ENCODE data around the gene NARS2. TPM values are rescaled to one million over a fixed set of nuclear protein-coding genes. Genes with fewer than 3 reads are reported as not detected.
"Not testable (repeated sequence)": the region's sequence is repeated elsewhere in the genome, so short reads cannot be mapped to it uniquely, and the experiment has no call there.

Gene NARS2, protein sequence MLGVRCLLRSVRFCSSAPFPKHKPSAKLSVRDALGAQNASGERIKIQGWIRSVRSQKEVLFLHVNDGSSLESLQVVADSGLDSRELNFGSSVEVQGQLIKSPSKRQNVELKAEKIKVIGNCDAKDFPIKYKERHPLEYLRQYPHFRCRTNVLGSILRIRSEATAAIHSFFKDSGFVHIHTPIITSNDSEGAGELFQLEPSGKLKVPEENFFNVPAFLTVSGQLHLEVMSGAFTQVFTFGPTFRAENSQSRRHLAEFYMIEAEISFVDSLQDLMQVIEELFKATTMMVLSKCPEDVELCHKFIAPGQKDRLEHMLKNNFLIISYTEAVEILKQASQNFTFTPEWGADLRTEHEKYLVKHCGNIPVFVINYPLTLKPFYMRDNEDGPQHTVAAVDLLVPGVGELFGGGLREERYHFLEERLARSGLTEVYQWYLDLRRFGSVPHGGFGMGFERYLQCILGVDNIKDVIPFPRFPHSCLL
- total RNA-seq (2014; rRNA removed; shearing (Covaris generic)) = 17.4 and 23.4 TPM in 2 replicates

DNA sequence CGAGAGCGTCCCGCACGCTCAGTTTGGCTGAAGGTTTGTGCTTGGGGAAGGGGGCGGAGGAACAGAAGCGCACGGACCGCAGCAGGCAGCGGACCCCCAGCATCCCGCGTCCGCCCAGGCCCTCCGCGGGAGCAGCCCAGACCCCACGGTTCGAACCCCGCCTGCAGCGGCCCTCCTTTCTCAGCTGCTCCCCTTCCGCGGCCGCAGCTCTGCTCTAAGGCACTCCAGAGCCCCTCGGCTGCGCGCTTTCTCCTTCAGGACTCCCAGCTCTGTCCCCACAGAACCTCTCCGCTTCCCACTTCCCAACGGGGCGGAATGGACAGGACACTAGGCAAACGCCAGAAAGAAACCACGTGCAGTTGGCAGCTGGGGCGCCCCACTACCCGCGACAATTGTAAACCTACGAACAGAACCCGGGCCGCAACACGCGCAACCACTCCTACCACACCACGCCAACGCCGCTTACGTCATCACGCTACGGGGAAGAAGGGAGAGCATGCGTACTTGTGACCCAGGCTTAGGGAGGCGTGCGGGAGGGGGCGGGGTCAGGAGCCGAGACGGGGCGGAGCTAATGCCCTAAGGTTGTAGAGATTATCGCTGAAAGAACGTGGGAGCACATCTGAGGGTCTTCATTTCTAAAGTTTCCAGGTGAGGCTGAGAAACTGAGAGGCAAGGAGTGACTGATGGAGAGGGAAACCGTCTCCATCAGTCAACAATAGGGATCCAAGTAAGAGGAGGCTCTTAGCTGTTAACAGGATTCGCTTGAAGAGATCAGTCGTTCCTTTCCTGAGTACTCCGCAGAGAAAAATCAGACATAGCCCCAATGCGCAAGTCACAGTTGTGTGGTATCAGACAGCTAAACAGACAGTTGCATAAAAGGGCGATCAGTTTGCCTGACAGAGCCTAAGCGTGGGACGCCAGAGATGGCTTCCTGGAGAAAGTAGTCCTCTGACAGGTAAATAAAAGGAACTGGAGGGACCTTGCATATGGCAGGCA lies at the start of gene NARS2:
TSS of gene NARS2 (minus strand) at position 479 of the 996 bp plus-strand sequence. CDS start at position 103, 376 bp downstream.
- DNase-seq (ENCODE audit: low read depth) = peak; percentile 97

DNA sequence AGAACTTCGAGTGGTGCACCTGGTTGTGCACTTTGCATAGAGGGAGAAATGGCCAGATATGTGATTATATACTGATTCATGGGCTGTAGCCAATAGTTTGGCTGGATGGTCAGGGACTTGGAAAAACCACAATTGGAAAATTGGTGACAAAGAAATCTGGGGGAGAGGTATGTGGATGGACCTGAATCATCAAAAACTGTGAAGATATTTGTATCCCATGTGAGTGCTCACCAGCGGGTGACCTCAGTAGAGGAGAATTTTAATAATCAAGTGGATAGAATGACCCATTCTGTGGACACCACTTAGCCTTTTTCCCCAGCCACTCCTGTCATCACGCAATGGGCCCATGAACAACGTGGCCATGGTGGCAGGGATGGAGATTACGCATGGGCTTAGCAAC lies 48.0 kb upstream of the NARS2 start:
- DNase-seq (ENCODE audit: low read depth) = peak; percentile 74

DNA sequence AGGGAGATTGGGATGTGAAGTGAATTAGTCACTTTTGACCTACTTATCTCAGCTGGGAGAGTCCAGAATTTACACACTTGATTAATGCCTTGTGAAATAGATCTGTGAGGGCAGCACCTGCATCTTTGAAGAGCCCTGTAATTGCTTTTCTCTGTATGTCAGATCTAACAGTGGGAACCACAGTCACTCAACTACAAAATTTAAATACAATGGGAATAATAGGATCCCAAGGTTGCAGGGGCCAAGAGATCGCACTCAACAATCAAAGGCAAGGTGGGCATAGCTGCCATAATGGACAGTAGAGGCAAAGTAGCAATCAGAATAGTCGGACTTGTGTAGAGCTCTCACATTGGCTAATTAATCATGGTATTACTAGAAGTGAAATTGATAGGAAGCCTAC lies 45.5 kb upstream of the NARS2 start:
- DNase-seq (ENCODE audit: low read depth) = no peak

DNA sequence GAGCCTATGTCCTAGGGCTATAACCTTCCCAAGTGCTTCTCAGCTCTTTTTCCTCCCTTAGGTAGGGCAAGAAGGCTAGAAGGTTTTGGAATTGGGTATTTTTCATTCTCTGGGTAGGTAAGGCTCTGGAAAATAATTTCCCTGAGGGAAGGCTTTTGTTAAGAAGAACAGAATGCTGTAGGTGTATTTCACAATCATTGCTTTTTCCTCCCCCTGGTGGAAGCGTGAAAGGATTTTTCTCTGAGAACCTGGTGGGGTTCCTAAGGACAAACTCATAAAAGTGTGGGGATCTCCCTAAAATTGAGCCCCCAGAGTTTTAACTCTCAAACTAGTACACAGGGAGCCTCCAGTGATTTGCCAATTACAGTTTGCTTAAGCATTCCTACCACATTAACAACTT lies 41.1 kb upstream of the NARS2 start:
- no peak for DNase-seq (ENCODE audit: low read depth)

DNA sequence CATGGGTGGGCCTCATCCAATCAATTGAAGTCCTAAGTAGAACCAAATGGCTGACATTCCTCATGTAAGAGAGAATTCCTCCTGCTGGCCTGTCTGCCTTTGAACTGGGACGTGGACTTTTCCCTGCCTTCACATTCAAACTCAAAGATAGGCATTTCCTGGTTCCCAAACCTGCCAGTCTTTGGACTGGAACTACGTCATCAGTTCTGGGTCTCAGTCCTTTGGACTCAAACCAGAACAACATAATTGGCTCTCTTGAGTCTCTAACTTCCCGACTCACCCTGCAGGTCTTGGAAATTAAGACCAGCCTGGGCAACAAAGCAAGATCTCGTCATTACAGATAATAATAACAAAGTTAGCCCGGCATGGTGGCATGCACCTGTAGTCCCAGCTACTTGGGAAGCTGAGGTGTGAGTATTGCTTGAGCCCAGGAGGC lies 38.7 kb upstream of the NARS2 start:
- DNase-seq (ENCODE audit: low read depth) = no peak

DNA sequence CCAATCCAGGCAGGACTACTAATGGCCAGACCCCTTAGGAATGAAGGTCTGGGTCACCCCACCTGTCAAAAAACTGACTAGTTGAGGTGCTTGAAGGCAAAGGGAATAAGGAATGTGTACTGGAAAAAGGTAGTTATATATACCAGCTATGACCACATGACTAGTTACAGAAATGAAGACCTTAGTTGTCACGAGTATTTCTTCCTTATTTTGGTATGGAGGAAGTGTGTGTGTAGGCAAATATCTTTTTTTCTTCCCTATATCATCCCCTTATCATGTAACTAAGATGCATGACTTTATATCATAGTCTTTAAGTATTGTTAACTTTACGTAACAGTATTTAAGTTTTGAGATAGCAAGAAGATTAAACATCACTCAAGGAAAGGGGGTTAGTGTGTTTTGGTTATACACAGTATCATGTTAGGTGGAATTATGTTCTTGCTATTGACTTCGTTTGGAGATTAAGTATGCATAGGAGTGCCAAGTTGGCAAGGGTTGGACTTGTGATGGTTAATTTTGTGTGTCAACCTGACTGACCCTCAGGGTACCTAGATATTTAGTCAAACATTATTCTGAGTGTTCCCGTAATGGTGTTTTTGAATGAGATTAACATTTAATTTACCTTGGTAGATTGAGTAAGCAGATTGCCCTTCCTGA lies 38.2 kb upstream of the NARS2 start:
- DNase-seq (ENCODE audit: low read depth) = no peak

DNA sequence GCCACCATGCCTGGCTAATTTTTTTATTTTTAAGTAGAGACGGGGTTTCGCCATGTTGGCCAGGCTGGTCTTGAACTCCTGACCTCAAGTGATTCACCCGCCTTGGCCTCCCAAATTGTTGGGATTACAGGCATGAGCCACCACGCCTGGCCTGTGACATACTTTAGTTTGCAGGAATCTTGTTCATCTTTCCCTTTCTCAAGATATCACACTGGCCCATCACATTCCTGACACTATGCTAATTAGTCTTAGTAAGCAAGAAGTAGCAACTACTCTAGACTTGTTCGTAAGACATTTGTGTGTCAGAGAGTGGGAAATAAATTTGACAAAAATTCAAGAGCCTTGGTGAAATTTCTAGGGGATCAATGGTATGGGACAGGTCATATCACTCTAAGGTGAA lies 34.7 kb upstream of the NARS2 start:
- DNase-seq (ENCODE audit: low read depth) = peak; percentile 50

DNA sequence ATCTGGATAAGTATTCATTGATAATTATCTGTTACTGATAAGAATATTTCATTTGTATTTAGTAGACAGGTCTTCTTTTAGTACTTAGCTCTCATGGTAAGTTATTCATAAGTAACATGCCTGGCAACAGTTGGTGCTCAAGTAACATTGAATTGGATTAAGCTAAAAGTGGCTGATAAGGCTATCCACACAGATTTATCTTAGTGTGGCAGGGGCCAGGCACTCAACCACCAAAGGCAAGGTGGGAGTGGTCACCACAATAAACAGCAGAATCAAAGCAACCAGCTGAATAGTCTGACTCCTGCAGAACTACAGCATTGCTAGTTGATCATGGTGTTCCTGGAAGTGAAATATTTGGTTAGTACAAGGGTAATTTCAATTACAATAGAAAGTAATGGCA lies 33.0 kb upstream of the NARS2 start:
- DNase-seq (ENCODE audit: low read depth) = no peak

DNA sequence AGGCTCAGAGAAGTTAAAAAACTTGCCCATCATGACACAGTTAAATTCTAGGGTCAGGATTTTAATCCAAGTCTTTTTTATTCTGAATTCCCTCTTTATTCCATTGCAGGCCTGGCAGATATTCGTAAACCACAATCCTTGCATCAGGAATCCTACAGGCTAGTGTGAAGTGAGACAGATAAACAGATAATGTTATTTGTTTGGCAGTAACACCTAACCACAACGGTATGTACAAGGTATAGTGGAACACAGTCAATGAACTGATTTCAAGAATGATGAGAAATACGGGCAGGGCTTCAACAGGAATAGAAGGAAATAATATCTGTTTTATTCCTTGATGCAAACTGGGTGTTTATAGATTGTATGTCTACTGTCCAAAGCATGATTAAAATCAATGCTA lies 32.0 kb upstream of the NARS2 start:
- DNase-seq (ENCODE audit: low read depth) = no peak

DNA sequence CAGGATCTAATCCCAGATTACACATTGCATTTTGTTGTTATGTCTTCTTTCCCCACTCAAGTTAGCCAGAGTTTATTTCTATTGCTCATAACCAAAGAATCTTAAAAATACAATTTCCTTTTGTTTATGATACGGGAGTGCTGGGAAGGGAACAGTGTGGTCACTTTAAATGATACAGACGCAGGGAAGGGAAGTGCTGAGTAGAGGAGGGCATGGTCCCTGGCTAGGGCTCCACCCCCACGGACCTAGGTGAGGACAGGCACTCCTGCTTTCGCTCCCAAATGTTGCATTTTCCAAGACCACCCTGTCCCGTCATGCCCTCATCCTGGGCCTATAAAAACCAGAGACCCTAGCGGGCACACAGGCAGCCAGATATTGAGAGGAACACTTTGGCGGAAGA lies 30.6 kb upstream of the NARS2 start:
- peak; percentile 63 for DNase-seq (ENCODE audit: low read depth)

DNA sequence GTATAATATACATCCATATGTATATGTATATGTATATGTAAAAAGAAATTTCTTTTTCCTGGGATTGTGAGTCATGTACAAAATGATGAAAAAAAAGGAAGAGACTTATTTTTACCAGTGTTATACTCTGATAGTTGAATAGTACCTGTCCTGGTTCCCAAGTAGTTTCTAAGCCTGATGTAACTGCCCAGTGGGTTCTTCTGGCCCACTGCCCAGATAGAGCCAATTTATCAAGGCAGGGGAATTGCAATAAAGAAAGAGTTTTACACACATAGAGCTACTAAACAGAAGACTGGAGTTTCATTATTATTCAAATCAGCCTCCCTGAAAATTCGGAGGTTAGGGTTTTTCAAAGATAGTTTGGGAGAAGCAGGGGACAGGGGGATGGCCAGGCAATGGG lies 29.1 kb upstream of the NARS2 start:
- peak; percentile 49 for DNase-seq (ENCODE audit: low read depth)

DNA sequence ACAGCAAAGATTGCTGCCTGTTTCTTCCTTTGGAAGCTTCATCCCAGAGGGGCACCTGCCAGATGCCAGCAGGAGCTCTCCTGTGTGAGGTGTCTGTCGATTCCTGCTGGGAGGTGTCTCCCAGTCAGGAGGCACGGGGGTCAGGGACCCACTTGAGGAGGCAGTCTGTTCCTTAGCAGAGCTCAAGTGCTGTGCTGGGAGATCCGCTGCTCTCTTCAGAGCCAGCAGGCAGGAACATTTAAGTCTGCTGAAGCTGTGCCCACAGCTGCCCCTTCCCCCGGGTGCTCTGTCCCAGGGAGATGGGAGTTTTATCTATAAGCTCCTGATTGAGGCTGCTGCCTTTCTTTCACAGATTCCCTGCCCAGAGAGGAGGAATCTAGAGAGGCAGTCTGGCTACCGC lies 28.1 kb upstream of the NARS2 start:
- not testable (repeated sequence) for DNase-seq (ENCODE audit: low read depth)

DNA sequence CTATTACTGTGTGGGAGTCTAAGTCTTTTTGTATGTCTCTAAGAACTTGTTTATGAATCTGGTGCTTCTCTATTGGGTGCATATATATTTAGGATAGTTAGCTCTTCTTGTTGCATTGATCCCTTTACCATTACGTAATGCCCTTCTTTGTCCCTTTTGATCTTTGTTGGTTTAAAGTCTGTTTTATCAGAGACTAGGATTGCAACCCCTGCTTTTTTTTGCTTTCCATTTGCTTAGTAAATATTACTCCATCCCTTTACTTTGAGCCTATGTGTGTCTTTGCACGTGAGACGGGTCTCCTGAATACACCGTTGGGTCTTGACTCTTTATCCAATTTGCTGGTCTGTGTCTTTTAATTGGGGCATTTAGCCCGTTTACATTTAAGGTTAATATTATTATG lies 26.4 kb upstream of the NARS2 start:
- not testable (repeated sequence) for DNase-seq (ENCODE audit: low read depth)

DNA sequence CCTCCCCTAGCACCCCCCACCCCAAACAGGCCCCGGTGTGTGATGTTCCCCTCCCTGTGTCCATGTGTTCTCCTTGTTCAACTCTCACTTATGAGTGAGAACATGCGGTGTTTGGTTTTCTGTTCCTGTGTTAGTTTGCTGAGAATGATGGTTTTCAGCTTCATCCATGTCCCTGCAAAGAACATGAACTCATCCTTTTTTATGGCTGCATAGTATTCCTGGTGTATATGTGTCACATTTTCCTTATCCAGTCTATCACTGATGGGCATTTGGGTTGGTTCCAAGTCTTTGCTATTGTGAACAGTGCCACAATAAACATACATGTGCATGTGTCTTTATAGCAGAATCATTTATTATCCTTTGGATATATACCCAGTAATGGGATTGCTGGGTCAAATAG lies 22.9 kb upstream of the NARS2 start:
- DNase-seq (ENCODE audit: low read depth) = not testable (repeated sequence)

DNA sequence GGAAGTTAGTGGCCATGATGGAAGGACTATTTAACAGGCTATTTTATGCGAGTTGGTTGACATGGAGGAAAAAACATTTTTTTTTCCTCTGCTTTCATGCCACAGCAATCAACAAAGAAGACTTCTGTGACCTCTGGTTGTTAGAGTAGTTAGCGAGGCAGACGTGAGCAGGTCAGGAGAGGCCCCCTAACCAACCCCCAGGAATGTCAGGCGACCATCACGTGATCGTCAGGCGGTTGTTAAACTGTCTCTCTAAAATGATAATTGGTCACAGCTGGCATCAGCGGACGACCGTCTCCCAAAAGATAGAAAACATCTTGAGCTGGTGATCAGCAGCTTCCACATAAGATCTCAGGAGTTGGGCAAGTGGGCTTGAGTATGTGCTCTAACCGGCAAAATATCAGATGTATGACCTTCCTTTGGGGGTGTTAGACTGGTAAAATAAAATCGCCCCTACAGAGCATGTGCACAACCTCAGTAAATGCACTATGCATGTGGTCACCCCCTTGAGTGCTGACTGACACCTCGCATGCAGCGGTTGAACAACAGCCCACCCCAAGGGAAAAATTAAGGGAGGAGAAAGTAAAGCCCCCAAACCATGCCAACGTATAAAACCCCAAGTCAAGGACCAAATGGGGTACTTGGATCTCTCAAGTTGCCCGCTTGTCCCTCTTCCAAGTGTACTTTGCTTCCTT lies 20.9 kb upstream of the NARS2 start:
- DNase-seq (ENCODE audit: low read depth) = no peak

DNA sequence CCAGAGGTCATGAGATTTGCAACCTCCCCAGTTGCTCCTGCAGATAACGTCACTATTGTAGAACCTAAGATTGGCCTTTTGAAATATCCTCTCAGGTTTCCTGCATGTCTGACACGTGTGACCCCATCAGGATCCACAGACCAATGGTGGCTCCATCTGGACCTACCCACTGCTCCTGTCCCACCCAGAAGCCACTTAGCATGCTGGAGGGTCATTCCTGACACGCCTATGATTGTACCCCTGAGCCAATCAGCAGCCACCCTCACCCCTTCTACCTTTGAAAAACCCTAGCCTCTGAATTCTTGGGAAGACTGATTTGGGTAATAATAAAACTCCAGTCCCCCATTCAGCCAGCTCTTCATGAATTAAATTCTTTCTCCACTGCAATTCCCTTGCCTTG lies 20.1 kb upstream of the NARS2 start:
- DNase-seq (ENCODE audit: low read depth) = no peak

DNA sequence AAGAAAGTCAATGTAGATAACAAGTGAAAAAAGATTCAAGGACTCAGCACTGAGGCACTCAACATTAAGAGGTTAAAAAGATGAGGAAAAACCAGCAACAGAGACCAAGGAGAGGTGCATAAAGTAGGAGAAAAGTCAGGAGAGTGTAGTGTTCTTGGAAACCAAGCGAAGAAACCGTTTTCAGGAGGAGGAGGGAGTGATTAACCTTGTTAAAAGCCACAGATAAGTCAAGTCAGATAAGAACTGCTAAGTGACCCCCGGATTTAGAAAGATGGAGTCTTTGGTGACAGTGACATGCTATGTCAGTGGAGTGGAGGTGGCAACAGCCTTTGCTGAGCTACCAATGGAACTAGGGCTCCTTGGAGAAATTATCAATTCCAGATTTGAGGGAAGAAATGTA lies 13.9 kb upstream of the NARS2 start:
- no peak for DNase-seq (ENCODE audit: low read depth)

DNA sequence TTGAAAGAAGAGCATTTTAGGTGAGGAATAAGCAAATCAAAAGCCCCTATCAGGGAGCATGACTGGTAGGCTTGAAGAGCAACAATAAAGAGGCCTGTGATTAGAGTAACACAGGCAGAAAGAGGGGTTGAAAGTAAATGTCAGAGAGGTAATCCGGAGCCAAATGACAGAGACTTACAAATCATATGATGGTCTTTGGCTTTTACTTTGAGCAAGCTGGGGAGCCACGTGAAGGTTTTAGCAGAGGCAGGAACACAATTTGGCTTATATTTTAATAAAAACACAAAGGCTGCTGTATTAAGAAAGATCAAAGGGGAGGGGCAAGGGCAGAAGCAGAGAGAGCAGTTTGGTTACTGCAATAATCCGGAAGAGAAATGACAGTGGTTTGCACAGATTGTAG lies 12.8 kb upstream of the NARS2 start:
- no peak for DNase-seq (ENCODE audit: low read depth)

DNA sequence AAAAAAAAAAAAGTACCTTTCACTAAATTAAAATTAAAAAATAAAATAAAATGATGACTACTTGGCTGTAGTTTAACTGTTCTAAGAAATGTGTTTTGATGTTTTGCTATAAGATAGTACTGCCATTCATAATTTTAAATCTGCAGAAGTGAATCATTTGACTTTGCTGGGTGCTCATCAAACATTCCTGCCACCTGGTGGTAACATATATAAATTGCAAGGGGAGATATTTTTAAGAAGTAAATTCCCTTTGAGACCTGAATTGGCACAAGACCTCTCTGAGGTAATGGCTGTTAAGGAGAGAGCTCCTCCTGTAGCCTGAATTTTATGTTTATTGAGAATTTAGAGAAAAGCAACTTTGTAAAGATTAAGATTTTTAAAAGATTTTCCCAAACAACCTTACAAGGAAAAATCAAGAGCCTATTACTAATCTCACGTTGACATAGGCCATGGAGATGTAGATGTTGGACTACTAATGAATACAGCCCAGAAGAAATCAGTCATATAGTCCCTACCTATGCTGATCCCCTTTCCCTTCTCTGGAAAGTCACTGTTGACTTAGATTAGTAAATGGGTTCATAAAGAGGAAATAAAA lies 11.9 kb upstream of the NARS2 start:
- no peak for DNase-seq (ENCODE audit: low read depth)

DNA sequence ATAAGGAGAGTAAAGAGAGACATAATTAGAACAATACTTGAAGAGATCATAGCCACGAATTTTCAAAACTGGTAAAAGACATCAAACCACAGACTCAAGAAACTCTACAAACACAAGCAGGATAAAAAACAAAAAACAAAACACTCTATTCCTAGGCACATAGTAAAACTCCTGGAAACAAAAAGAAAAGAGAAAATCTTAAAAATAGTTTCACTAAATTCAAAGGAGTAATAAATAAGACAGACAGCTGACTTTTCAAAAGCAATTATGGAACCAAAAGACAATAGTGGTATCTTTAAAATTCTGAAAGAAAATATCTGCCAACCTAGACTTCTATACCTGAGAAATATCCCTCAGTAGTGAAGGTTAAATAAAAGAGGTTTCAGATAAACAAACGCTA lies 9.2 kb upstream of the NARS2 start:
- no peak for DNase-seq (ENCODE audit: low read depth)

DNA sequence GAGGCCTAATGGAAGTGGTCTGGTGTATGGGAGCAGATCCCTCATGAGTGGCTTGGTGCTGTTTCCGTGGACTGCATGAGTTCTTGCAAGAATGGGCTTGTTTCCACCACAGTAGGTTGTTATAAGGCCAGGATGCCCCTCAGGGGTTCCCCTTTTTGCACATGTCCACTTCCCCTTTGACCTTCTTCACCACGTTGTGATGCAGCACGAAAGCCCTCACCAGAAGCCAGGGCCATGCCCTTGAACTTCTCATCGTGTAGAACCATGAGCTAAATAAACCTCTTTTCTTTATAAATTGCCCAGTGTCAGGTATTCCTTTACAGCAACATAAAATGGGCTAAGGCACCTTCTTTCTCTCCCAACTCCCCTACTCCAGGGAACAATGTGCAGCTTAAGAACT lies 2.8 kb upstream of the NARS2 start:
- no peak for DNase-seq (ENCODE audit: low read depth)

Measured in M059J (cell line).